Thyroid gland (tissue), 4 donors: Measurements from ENCODE around the gene REV3L.

ENCODE experiments used
- POLR2A ChIP-seq, 2 donors: fragments of 450-650 bp; IDR thresholded peaks; one replicate each; pipeline ENCODE4 v1.6.1; 2017; ENCODE audit warnings: antibody characterized with exemption in 2 of 2, mild to moderate bottlenecking in 2 of 2, moderate library complexity in 1 of 2
- TF ChIP-seq, protein P1 (sequence below), 6 experiments: fragments of 200-600 bp in 3 of 6; fragments of 450-650 bp in 3 of 6; sonication (generic) in 3 of 6; IDR thresholded peaks; one replicate each; pipeline ENCODE4 v1.5.1; 2016 to 2019; ENCODE audit warnings: antibody characterized with exemption in 6 of 6, mild to moderate bottlenecking in 2 of 6, inconsistent platforms in 1 of 6, moderate library complexity in 1 of 6

DNA sequence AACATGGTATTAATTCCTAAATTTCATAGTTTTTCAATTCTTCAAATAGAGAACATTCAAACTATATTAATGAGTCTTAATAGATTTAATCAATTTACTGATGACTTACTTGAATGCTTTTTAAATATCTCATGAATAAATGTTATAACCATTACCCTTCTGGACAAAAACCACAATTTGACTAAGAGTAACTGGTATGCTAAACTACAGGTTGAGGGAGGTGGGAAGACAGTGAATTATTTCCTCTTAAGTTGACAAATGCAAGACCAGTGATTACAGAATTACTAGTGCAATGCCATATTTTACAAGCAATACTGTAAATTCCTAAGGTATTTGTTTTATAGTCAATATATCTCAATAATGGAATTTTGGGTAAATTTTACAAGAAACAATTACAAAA lies 65.1 kb downstream of the REV3L start:
- TF ChIP-seq, protein P1, sequence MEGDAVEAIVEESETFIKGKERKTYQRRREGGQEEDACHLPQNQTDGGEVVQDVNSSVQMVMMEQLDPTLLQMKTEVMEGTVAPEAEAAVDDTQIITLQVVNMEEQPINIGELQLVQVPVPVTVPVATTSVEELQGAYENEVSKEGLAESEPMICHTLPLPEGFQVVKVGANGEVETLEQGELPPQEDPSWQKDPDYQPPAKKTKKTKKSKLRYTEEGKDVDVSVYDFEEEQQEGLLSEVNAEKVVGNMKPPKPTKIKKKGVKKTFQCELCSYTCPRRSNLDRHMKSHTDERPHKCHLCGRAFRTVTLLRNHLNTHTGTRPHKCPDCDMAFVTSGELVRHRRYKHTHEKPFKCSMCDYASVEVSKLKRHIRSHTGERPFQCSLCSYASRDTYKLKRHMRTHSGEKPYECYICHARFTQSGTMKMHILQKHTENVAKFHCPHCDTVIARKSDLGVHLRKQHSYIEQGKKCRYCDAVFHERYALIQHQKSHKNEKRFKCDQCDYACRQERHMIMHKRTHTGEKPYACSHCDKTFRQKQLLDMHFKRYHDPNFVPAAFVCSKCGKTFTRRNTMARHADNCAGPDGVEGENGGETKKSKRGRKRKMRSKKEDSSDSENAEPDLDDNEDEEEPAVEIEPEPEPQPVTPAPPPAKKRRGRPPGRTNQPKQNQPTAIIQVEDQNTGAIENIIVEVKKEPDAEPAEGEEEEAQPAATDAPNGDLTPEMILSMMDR (IDR thresholded peaks at IDR 0.05), result no peak
- TF ChIP-seq POLR2A (IDR thresholded peaks at IDR 0.05), result no peak
